Heart left ventricle (tissue), 16 donors: ENCODE data around the gene IRX2. TPM values are rescaled to one million over a fixed set of nuclear protein-coding genes. Genes with fewer than 3 reads are reported as not detected.

Experiments
- ATAC-seq, 4 donors: fragments of 200-7000 bp; cut with Tn5 transposase; one replicate each; pipeline ENCODE4 v1.9.1; 2020 to 2022; ENCODE audit warnings: moderate library complexity in 4 of 4, mild to moderate bottlenecking in 3 of 4, moderate number of reproducible peaks in 1 of 4
- DNase-seq, 5 donors: peaks; one replicate each; pipeline ENCODE4 v3.0.0-alpha.2; 2020
- H3K27ac ChIP-seq, 12 donors: fragments of 200-600 bp; sonication (generic) in 4 of 12; one replicate each; pipeline versions ENCODE4 v1.5.0 to v1.8.0; 2016 to 2022; ENCODE audit warnings: mild to moderate bottlenecking in 2 of 12
- H3K27me3 ChIP-seq, 9 donors: fragments of 200-600 bp; sonication (generic) in 2 of 9; one replicate each; pipeline versions ENCODE4 v1.5.1 to v1.8.0; 2016 to 2022; ENCODE audit warnings: mild to moderate bottlenecking in 3 of 9
- H3K36me3 ChIP-seq, 9 donors: fragments of 200-600 bp; sonication (generic) in 2 of 9; one replicate each; pipeline versions ENCODE4 v1.5.0 to v1.8.0; 2018 to 2022; ENCODE audit warnings: mild to moderate bottlenecking in 2 of 9
- H3K4me1 ChIP-seq, 12 donors: fragments of 200-600 bp; sonication (generic) in 4 of 12; one replicate each; pipeline versions ENCODE4 v1.5.0 to v1.8.0; 2016 to 2022; ENCODE audit warnings: mild to moderate bottlenecking in 3 of 12
- H3K4me3 ChIP-seq, 12 donors: fragments of 200-600 bp; sonication (generic) in 4 of 12; one replicate each; pipeline versions ENCODE4 v1.5.0 to v1.8.0; 2017 to 2022; ENCODE audit warnings: mild to moderate bottlenecking in 9 of 12, moderate library complexity in 4 of 12
- H3K9me3 ChIP-seq, 12 donors: fragments of 200-600 bp; sonication (generic) in 4 of 12; one replicate each; pipeline versions ENCODE4 v1.5.0 to v1.8.0; 2016 to 2022; ENCODE audit warnings: mild to moderate bottlenecking in 1 of 12
- POLR2A ChIP-seq, 2 donors: fragments of 450-650 bp; IDR thresholded peaks; one replicate each; pipeline ENCODE4 v1.6.1; 2017; ENCODE audit warnings: antibody characterized with exemption in 2 of 2, mild to moderate bottlenecking in 2 of 2, moderate library complexity in 2 of 2
- WGBS, 4 donors: extraction: QIAGEN DNeasy Blood & Tissue Kit in 2 of 4; methylation state at CpG; one replicate each; pipeline versions ENCODE4 v1.1.5 to v1.1.7; 2013 to 2018; 5-methylcytosine and 5-hydroxymethylcytosine counted together
- intact Hi-C, 10 donors: fragments of 100-400 bp; cut with DNase I; formaldehyde crosslinking; loops; one replicate each; pipeline versions ENCODE4 v1.11.1 to v1.14.2; 2022
- polyA plus RNA-seq, 2 donors: library from polyadenylated mRNA; stranded (reverse); fragments of 200-250 nt; gene quantifications; one replicate each; pipeline ENCODE4 v1.2.3, GENCODE V29; 2013
- total RNA-seq, 9 donors: library from RNA; depleted of rRNA in 2 of 9; stranded (reverse); fragments of >200 nt in 2 of 9; fragmentation: NEBNext Ultra II Directional in 3 of 9; extraction: Animal tissue kit (Norgen Biotek cat#: 25700) in 3 of 9; gene quantifications; one replicate each; pipeline versions ENCODE4 v1.1.0 to v1.2.4, GENCODE V29; 2016 to 2023
- TF ChIP-seq, protein P1 (sequence below), 12 donors: fragments of 200-600 bp; sonication (generic) in 4 of 12; IDR thresholded peaks; one replicate each; pipeline versions ENCODE4 v1.5.0 to v1.8.0; 2018 to 2022; ENCODE audit warnings: antibody characterized with exemption in 12 of 12, mild to moderate bottlenecking in 5 of 12
- donor health status: ischemic (EF 13 %, LVEDD 7.1; RV severe dilation, severe dysfunction).
- donor health status: healthy with polysubstance abuse.
- donor health status: DM: no; HTN: yes; CAD: no.
- donor health status: DM: no; HTN: no; CAD: no.
- donor health status: ischemic (EF 25% LVEDD 6.9; RV normal size, moderate dysfunction).
- donor health status: ischemic (EF 25% LVEDD 5.7; RV mildly dilated, moderate dysfunction).
- donor health status: healthy.
- donor health status: DM: yes; HTN: yes; CAD: no.
- donor health status: ischemic (EF 35%, LVEDD 5.7; RV mildly dilated, moderate dysfunction).
- donor health status: nonischemic (EF 11% LVEDD 7.7; RV severe dilation, severe dysfunction).
- donor health status: DM: yes; HTN: yes; CAD: no.
- donor health status: PGD.
- donor health status: ischemic (EF 29% LVEDD 5.4; RV normal size, mild dysfunction).
- donor health status: nonischemic (EF 23%, LVEDD 6.1; RV moderate dilation, normal function).

IRX2 gene
- total and polyA plus RNA-seq, 11 donors, result 0.17 to 3.7 (median 0.86) TPM

DNA sequence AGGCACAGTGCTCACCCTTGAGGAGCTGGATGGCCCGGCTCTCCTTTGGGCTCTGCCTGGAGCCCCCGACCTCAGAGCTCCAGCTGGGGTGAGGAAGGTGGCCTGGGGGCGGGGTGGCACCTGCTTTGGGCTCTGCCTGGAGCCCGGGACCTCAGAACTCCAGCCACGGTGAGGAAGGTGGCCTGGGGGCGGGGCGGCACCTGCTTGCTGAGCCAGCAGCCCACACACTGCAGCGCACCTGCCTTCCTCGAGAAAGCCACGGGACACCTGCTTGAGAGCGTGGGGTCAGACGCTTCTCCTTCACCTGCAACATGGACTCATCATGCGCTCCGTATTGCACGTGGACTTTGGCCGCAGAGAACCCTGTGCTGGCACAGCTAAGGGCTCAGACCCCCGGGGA is 51.8 kb downstream of the IRX2 start:
- intact Hi-C loops, result no loop called here
- Histone ChIP-seq H3K4me1 (no peaks in the 10 kb centered on the region), H3K27me3 (peaks cover 0 to 10% (median 0%) of the 10 kb centered on the region in 9 donors), H3K9me3 (peaks cover 0 to 2% (median 0%) of the 10 kb centered on the region in 12 donors), H3K36me3 (no peaks in the 10 kb centered on the region), H3K4me3 (no peak overlapping the region), H3K27ac (no peak overlapping the region)
- DNase-seq, result no peak
- WGBS, 4 donors, result 87 to 93% (median 92%) methylated on average over 13 to 17 of the region's 17 CpGs
- TF ChIP-seq POLR2A (IDR thresholded peaks at IDR 0.05), result no peak
- TF ChIP-seq, protein P1, sequence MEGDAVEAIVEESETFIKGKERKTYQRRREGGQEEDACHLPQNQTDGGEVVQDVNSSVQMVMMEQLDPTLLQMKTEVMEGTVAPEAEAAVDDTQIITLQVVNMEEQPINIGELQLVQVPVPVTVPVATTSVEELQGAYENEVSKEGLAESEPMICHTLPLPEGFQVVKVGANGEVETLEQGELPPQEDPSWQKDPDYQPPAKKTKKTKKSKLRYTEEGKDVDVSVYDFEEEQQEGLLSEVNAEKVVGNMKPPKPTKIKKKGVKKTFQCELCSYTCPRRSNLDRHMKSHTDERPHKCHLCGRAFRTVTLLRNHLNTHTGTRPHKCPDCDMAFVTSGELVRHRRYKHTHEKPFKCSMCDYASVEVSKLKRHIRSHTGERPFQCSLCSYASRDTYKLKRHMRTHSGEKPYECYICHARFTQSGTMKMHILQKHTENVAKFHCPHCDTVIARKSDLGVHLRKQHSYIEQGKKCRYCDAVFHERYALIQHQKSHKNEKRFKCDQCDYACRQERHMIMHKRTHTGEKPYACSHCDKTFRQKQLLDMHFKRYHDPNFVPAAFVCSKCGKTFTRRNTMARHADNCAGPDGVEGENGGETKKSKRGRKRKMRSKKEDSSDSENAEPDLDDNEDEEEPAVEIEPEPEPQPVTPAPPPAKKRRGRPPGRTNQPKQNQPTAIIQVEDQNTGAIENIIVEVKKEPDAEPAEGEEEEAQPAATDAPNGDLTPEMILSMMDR (IDR thresholded peaks at IDR 0.05), result no peak
- peak in 1 of 4 donors; percentile 14 for ATAC-seq

GRCh38 chr5:2699231-2699630 is 52.2 kb downstream of the IRX2 start:
- Histone ChIP-seq H3K36me3 (no peaks in the 10 kb centered on the region), H3K27ac (no peak overlapping the region), H3K4me1 (no peaks in the 10 kb centered on the region), H3K4me3 (no peak overlapping the region), H3K27me3 (peaks cover 0 to 10% (median 0%) of the 10 kb centered on the region in 9 donors), H3K9me3 (peaks cover 0 to 2% (median 0%) of the 10 kb centered on the region in 12 donors)
- WGBS, 4 donors, result 84 to 90% (median 85%) methylated on average over 6 to 8 of the region's 8 CpGs
- DNase-seq, result no peak
- ATAC-seq, result peak in 1 of 4 donors; percentile 10
- no peak for TF ChIP-seq POLR2A (IDR thresholded peaks at IDR 0.05)
- TF ChIP-seq, protein P1 (IDR thresholded peaks at IDR 0.05), result no peak
- intact Hi-C loops, result no loop called here

- 74 to 81% (median 75%) methylated on average over 13 of the region's 13 CpGs for WGBS, 4 donors
- H3K27ac ChIP-seq, result no peak overlapping the region
- no peak for TF ChIP-seq POLR2A (IDR thresholded peaks at IDR 0.05)
- TF ChIP-seq, protein P1 (IDR thresholded peaks at IDR 0.05), result no peak
- no peak overlapping the region for H3K4me3 ChIP-seq
- DNase-seq (no peak), ATAC-seq (no peak)
- H3K27me3 ChIP-seq, result peaks cover 0 to 10% (median 0%) of the 10 kb centered on the region in 9 donors
- H3K4me1 ChIP-seq, result no peaks in the 10 kb centered on the region
- H3K36me3 ChIP-seq, result no peaks in the 10 kb centered on the region
- intact Hi-C loops, result no loop called here
- peaks cover 0 to 2% (median 0%) of the 10 kb centered on the region in 12 donors for H3K9me3 ChIP-seq
Measured at GRCh38 chr5:2698581-2698980, 52.9 kb downstream of the IRX2 start.

DNA sequence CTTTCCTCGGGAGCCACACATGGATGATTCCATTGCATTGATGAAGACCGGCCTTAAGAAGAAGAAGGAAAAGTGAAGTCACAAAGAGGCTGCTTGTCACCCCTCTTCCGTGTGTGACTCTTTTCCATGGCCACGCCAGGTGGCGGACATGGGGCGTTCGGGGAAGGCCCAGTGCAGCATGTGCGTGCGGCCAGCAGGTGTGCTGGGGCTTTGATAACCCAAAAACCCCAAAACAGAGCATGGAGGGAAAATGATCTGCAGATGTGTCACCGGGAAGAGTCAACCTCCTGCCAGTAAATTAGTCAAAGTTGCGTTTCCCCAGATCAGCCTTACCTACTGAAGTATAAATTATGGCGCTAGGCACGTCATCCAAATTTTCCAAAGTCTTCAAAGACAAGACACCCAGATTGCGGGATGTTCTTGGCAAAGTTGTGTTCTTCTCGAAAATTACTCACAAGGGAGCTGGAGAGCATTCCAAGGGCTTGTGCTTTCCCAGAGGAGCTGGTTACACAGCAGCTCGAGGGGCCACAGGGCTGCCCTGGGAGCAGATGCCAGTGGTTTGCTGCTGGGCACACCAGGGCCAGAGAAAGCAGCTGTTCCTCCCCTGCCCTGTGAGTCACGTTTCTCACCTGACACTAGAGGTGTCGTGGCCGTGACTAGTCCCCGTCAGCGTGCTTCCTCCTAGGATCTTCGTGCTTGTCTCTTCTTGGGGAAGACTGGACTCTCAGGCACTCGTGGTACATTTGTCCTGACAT is 53.9 kb downstream of the IRX2 start:
- DNase-seq (no peak), ATAC-seq (no peak)
- Histone ChIP-seq H3K36me3 (no peaks in the 10 kb centered on the region), H3K27me3 (peaks cover 0 to 3% (median 0%) of the 10 kb centered on the region in 9 donors), H3K4me1 (no peaks in the 10 kb centered on the region), H3K27ac (no peak overlapping the region), H3K9me3 (peaks cover 0 to 2% (median 0%) of the 10 kb centered on the region in 12 donors), H3K4me3 (no peak overlapping the region)
- TF ChIP-seq POLR2A (IDR thresholded peaks at IDR 0.05), result no peak
- TF ChIP-seq, protein P1 (IDR thresholded peaks at IDR 0.05), result no peak
- intact Hi-C loops, result no loop called here
- whole genome bisulfite sequencing, 4 donors, result 83 to 86% (median 84%) methylated on average over 23 of the region's 23 CpGs
